ENCODE results near the gene SYN1.

GRCh38 chrX:47587091-47587891 lies 32.4 kb downstream of the SYN1 start:
- TF ChIP-seq CTCF (IDR thresholded peaks at IDR 0.05; ENCODE audit: low read depth, low read length) (no peak), EZH2phosphoT487 (IDR thresholded peaks at IDR 0.05; ENCODE audit: low read depth) (no peak)
